ENCODE results near the gene CLTC. TPM values are rescaled to one million over a fixed set of nuclear protein-coding genes. Genes with fewer than 3 reads are reported as not detected.

CLTC gene
- total and polyA plus RNA-seq, 10 of the 15 experiments (the other 5 are each of a cell fraction or from before 2014, with no cell fraction given), result 77.5 to 188 (median 129) TPM

DNA sequence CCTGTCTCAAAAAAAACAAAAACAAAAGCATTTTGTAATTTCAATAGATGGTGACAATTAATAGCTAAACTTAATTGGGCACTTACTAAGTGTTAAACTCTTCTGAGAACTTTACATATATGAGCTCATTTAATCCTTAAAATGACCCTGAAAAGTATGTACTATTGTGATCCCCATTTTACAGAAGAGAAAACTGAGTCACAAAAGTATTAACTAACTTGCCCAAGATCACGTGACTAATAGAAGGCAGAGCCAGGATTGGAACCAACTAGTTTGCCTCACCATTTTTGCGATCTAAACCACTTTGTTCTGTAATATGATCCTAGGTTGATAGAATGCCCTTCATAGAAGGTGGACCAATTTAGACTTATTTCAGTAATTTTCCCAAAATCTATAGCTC, 114.0 kb downstream of the CLTC start (continued):
- TF ChIP-seq, protein P1, sequence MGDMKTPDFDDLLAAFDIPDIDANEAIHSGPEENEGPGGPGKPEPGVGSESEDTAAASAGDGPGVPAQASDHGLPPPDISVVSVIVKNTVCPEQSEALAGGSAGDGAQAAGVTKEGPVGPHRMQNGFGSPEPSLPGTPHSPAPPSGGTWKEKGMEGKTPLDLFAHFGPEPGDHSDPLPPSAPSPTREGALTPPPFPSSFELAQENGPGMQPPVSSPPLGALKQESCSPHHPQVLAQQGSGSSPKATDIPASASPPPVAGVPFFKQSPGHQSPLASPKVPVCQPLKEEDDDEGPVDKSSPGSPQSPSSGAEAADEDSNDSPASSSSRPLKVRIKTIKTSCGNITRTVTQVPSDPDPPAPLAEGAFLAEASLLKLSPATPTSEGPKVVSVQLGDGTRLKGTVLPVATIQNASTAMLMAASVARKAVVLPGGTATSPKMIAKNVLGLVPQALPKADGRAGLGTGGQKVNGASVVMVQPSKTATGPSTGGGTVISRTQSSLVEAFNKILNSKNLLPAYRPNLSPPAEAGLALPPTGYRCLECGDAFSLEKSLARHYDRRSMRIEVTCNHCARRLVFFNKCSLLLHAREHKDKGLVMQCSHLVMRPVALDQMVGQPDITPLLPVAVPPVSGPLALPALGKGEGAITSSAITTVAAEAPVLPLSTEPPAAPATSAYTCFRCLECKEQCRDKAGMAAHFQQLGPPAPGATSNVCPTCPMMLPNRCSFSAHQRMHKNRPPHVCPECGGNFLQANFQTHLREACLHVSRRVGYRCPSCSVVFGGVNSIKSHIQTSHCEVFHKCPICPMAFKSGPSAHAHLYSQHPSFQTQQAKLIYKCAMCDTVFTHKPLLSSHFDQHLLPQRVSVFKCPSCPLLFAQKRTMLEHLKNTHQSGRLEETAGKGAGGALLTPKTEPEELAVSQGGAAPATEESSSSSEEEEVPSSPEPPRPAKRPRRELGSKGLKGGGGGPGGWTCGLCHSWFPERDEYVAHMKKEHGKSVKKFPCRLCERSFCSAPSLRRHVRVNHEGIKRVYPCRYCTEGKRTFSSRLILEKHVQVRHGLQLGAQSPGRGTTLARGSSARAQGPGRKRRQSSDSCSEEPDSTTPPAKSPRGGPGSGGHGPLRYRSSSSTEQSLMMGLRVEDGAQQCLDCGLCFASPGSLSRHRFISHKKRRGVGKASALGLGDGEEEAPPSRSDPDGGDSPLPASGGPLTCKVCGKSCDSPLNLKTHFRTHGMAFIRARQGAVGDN (IDR thresholded peaks at IDR 0.05), result no peak
- TF ChIP-seq ZNF217 (IDR thresholded peaks at IDR 0.05), result no peak
- no peak for TF ChIP-seq SIN3A (IDR thresholded peaks at IDR 0.05; ENCODE audit: low read depth, low read length)
- TF ChIP-seq MYB (IDR thresholded peaks at IDR 0.05; ENCODE audit: borderline replicate concordance, low read depth, low read length), result no peak

DNA sequence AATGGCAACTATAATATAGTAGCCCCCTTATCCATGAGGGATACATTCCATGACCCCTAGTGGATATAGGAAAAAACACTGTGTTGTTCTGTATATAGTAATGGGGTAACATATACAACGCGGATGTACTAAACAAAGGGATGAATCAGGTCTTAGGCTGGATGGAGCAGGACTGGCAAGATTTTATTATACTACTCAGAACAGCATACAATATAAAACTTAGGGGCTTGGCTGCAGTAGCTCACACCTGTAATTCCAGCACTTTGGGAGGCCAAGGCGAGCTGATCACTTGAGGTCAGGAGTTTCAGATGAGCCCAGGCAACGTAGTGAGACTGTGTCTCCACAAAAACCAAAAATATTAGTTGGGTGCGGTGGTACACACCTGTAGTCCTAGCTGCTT, 114.5 kb downstream of the CLTC start:
- WGBS (ENCODE audit: insufficient coverage, insufficient replicate concordance, low lambda C conversion rate, missing lambda C conversion rate), result 99% methylated on average over 5 of the region's 5 CpGs
- no peak overlapping the region for H2AFZ ChIP-seq (ENCODE audit: control insufficient read depth, low read depth, low read length)
- ChIA-PET CTCF (interaction anchor here (0.6 to 1.3 kb wide), 5 partner anchors 11 to 342 kb away, joined by 3 to 8 read pairs (median 4); no protein-coding TSS in a partner anchor), POLR2A (interaction anchor here (1.0 kb wide), 1 partner anchor 9 kb away, joined by 4 read pairs; no protein-coding TSS in a partner anchor), SMC1A (ENCODE audit: uncharacterized antibody, unreplicated experiment) (interaction anchor here (0.7 to 1.4 kb wide), 4 partner anchors 9 to 506 kb away, joined by 3 read pairs; no protein-coding TSS in a partner anchor), RAD21 (ENCODE audit: unreplicated experiment) (interaction anchor here (1.2 kb wide), 1 partner anchor 11 kb away, joined by 3 read pairs; no protein-coding TSS in a partner anchor)
- peaks cover 2% of the 10 kb centered on the region; the same call in 1 of the 2 replicates for H3K79me2 ChIP-seq (ENCODE audit: control insufficient read depth, insufficient read depth, low read length)
- DNase-seq (ENCODE audit: low read depth, low spot score), result no peak
- H3K9ac ChIP-seq (ENCODE audit: control insufficient read depth, insufficient read depth, low read length), result no peak overlapping the region
- H3K9me3 ChIP-seq (replicated peaks; ENCODE audit: control insufficient read depth, insufficient read depth, low read length), result no peaks in the 10 kb centered on the region
- H3K4me3 ChIP-seq, result no peak overlapping the region
- peaks cover 0 to 6% of the 10 kb centered on the region in 2 experiments; a peak in 1 of 4 replicates for H3K36me3 ChIP-seq (ENCODE audit: control insufficient read depth in 2 of 2, insufficient read depth in 2 of 2, low read length in 1 of 2)
- FAIRE-seq, result no peak
- no peaks in the 10 kb centered on the region; the same call in 1 of the 2 replicates for H3K4me1 ChIP-seq (ENCODE audit: control insufficient read depth, insufficient read depth, low read length)
- H4K20me1 ChIP-seq (ENCODE audit: control insufficient read depth, insufficient read depth), result no peaks in the 10 kb centered on the region
- H3K27ac ChIP-seq (ENCODE audit: control insufficient read depth, insufficient read depth), result no peak overlapping the region
- no peak for ATAC-seq
- in situ Hi-C loops (cut with MboI), result no loop called here
- no peaks in the 10 kb centered on the region for H3K27me3 ChIP-seq (replicated peaks in 1 of 2; ENCODE audit: control insufficient read depth in 2 of 2, insufficient read depth in 2 of 2, low read length in 1 of 2)
- intact Hi-C loops (cut with micrococcal nuclease; ENCODE audit: unreplicated experiment), result no loop called here
- BruUV-seq (replicated peaks), result no TSS peak
- no peak overlapping the region for H3K4me2 ChIP-seq (ENCODE audit: control insufficient read depth, insufficient read depth)
- no peak for TF ChIP-seq IRF5 (IDR thresholded peaks at IDR 0.05; ENCODE audit: borderline replicate concordance)
- no peak for TF ChIP-seq ZNF384 (IDR thresholded peaks at IDR 0.05; ENCODE audit: borderline replicate concordance, low read depth, low read length)
- TF ChIP-seq IRF4 (IDR thresholded peaks at IDR 0.05; ENCODE audit: low read depth, low read length), result no peak
- no peak for TF ChIP-seq SP1 (IDR thresholded peaks at IDR 0.05; ENCODE audit: low read depth, low read length)
- TF ChIP-seq MEF2B (IDR thresholded peaks at IDR 0.05; ENCODE audit: partially characterized antibody, poor library complexity, severe bottlenecking), result no peak
- TF ChIP-seq SPI1 (IDR thresholded peaks at IDR 0.05; ENCODE audit: borderline replicate concordance, insufficient read depth, low read depth, low read length), result no peak
- TF ChIP-seq USF1 (IDR thresholded peaks at IDR 0.05; ENCODE audit: borderline replicate concordance, extremely low read length, insufficient read depth, low read depth, low read length), result no peak
- no peak for TF ChIP-seq CHD4 (IDR thresholded peaks at IDR 0.05)
- no peak for TF ChIP-seq STAT1 (conservative IDR thresholded peaks at IDR 0.05)
- TF ChIP-seq ZNF622 (IDR thresholded peaks at IDR 0.05), result no peak
- TF ChIP-seq NBN (IDR thresholded peaks at IDR 0.05), result no peak
- TF ChIP-seq CBX5 (IDR thresholded peaks at IDR 0.05; ENCODE audit: low read depth), result no peak
- no peak for TF ChIP-seq RUNX3 (IDR thresholded peaks at IDR 0.05; ENCODE audit: low read length)
